GM10266 (cell line): ENCODE measurements around the gene KRTAP2-1.

ENCODE experiments used
- DNase-seq: peaks from one replicate; pipeline ENCODE4 v3.0.0; 2012; ENCODE audit errors: extremely low spot score
- CTCF ChIP-seq: IDR thresholded peaks from 2 replicates; pipeline ENCODE4 v1.5.1; 2012; ENCODE audit warnings: mild to moderate bottlenecking, low read depth; ENCODE audit not compliant: control insufficient read depth, insufficient read depth; ENCODE audit errors: missing control alignments

KRTAP2-1 gene

GRCh38 chr17:41024697-41025096, 22.4 kb downstream of the KRTAP2-1 start:
- TF ChIP-seq CTCF, result no peak
- no peak for DNase-seq

- no peak for TF ChIP-seq CTCF
- no peak for DNase-seq
These were observed 26.8 kb downstream of the KRTAP2-1 start for GRCh38 chr17:41020336-41020735.

- DNase-seq, result no peak
These were observed 27.7 kb downstream of the KRTAP2-1 start for GRCh38 chr17:41019415-41019814.

GRCh38 chr17:41018541-41018940, 28.6 kb downstream of the KRTAP2-1 start:
- no peak for DNase-seq
- no peak for TF ChIP-seq CTCF

More at GRCh38 chr17:41019415-41019814, 27.7 kb downstream of the KRTAP2-1 start:
- no peak for TF ChIP-seq CTCF

GRCh38 chr17:41016578-41017215, 30.4 kb downstream of the KRTAP2-1 start:
- no peak for TF ChIP-seq CTCF
- DNase-seq, result no peak

GRCh38 chr17:41015454-41015853, 31.7 kb downstream of the KRTAP2-1 start:
- DNase-seq, result no peak
- TF ChIP-seq CTCF, result no peak

- no peak for TF ChIP-seq CTCF
- no peak for DNase-seq
These were observed 33.5 kb downstream of the KRTAP2-1 start for GRCh38 chr17:41013606-41014005.
